GM18499 (cell line): ENCODE measurements around the gene SNX30.
A peak's percentile ranks its signal among the peaks of the same experiment; 100 is the strongest.
"Not testable (repeated sequence)": the region's sequence is repeated elsewhere in the genome, so short reads cannot be mapped to it uniquely, and the experiment has no call there.

ENCODE experiments used
- ATAC-seq: cut with Tn5 transposase; IDR thresholded peaks from one replicate; pipeline ENCODE4 v1.9.1; 2021; ENCODE audit warnings: moderate number of reproducible peaks; ENCODE audit not compliant: insufficient read depth, unreplicated experiment

The SNX30 gene, protein sequence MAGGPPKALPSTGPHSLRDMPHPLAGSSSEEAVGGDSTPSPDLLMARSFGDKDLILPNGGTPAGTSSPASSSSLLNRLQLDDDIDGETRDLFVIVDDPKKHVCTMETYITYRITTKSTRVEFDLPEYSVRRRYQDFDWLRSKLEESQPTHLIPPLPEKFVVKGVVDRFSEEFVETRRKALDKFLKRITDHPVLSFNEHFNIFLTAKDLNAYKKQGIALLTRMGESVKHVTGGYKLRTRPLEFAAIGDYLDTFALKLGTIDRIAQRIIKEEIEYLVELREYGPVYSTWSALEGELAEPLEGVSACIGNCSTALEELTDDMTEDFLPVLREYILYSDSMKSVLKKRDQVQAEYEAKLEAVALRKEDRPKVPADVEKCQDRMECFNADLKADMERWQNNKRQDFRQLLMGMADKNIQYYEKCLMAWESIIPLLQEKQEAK

DNA sequence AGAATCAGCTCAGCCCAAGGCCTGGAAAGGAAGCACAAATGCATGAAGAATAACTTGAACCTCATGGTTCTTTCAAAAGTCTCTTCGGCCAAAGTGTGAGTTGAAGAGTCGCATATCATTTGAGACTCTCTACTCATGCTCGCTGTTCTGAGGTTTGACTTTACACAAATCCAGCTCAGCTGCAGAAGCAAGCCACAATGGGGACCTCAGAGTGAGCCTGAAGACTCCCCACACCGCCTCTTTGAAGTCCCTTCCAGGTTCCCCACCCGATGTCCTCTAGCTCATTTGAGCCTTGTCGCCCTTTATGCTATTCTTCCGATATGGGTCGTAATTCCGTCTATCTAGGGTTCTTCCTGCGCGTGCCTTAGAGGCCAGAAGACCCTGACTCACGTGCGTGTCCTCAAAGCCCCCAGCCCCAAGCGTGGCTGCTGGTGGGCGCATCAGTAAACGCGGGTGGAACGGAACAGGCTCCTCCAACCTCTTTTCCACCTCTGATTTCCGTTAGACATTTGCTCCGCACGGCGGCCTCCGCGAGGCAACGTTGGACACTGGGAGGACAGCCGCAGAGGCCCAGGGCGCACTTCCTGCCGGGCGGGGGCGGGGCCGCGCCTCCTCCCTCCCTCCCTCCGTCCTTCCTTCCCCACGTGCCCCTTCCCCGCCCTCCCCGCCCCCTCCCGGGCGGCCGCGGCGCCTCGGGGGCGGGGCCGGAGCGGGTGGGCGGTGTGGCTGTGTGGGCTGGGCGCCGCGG is at the start of gene SNX30:
Gene SNX30 (plus strand): TSS at position 745 of the 748 bp plus-strand sequence. CDS start 242 bp downstream, outside the sequence.
- ATAC-seq, result peak; percentile 35

- no peak for ATAC-seq
These were observed 47.3 kb upstream of the SNX30 start for GRCh38 chr9:112703304-112703703.

DNA sequence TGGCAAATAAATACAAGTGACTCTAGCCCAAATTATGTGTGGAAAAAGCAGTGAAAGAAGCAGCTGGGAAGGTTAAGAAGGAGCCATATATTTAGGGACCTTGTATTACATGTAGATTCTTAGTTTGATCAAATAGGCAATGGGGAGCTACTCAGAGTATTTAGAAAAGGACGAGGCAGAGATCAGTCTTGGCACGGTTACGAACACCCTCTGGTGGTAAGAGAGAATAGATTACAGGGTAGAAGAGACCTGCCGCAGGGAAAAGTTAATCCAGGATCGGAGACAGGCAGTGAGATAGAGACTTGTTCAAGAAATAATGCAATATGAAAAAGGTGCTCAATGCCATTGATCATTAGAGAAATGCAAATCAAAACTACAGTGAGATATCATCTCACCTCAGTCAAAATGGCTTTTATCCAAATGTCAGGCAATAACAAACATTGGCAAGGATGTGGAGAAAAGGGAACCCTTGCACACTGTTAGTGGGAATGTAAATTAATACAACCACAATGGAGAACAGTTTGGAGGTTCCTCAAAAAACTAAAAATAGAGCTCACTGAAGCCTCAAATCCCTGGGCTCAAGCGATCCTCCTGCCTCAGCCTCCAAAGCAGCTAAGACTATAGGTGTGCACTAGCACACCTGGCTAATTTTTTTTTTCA is 44.7 kb upstream of the SNX30 start:
- ATAC-seq, result no peak

DNA sequence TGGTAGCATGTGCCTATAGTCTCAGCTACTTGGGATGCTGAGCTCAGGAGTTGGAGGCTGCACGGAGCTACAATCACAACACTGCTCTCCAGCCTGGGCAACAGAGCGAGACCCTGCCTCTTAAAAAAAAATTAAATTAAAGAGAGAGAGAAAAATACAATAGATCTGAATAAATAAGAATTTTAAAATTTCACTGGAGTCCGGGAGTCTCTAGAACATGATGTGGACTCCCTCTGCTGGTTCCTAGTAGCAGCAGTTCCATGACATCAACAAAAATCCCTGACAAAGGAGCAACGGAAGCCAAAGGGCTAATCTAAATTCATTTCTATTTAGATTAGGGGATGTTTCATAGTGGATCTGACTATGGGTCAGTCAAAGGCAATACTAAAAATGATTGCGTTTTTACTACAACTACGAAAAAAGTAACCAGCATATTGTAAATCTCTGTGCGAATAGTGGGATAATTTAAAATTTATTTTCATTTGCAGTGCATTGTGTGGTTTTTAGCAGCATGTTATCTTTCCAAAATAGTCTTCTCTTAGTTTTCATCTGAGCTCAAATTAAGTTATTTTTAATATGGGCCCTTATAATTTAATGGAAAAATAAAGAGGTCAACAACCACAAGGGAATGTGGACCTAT is 39.4 kb upstream of the SNX30 start:
- ATAC-seq, result no peak

DNA sequence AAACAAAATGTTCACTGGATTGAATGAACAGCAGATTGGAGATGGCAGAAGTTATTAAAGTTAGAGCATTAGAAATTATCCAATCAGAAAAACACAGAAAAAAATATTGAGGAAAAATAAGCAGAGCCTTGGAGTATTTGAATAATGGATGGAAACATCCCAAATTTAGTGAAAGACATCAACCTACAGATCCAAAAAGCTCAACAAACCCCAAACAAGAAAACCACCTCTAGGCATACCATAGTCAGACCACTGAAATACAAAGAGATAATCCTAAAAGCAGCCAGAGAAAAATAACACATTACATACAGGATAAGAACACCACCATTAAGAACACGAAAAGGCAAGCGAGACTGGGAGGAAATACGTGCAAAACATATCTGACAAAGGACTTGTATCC is 37.9 kb upstream of the SNX30 start:
- no peak for ATAC-seq

DNA sequence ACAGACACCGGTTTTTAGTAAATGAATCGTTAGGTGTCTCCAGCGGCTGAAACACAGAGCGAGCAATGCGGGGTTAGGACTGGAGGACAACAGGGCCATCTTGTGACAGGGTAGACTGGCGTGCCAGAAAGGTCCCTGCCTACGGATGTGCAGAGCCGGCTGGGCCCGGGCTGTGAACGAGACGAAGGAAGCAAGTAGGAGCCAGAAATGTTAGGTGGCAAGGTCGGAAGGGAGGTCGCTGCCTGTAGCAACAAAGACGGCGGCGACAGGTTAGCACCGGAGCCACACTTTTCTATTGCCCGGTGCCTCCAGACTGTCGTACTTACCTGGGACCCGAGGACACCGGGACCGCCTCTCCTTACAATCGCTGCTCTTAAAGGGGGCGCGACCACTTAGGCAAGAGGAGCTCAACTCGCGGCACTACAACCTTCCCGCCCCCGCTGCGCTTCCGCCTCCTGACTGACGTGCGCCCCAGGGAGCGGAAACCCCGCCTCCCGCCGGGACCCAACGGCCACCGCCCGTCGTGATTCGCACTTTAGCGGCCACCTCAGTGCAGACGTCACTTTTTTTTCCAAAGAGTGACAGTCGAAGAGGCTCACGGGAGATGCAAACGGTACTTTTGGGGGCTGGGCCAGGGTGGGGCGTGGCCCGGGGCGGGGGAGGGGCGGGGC is 32.8 kb upstream of the SNX30 start, which contains the start of gene INIP:
Gene INIP (minus strand): TSS at position 457 of the 671 bp plus-strand sequence. CDS start 1,632 bp downstream, outside the sequence.
- peak; percentile 64 for ATAC-seq

GRCh38 chr9:112719241-112719691 is 31.3 kb upstream of the SNX30 start:
- no peak for ATAC-seq

- no peak for ATAC-seq
These were observed 30.9 kb upstream of the SNX30 start for GRCh38 chr9:112719696-112720095.

GRCh38 chr9:112720113-112720780 is 30.3 kb upstream of the SNX30 start:
- no peak for ATAC-seq

- ATAC-seq, result not testable (repeated sequence)
These were observed 27.8 kb upstream of the SNX30 start for GRCh38 chr9:112722749-112723148.

- no peak for ATAC-seq
These were observed 24.6 kb upstream of the SNX30 start for GRCh38 chr9:112725961-112726360.

DNA sequence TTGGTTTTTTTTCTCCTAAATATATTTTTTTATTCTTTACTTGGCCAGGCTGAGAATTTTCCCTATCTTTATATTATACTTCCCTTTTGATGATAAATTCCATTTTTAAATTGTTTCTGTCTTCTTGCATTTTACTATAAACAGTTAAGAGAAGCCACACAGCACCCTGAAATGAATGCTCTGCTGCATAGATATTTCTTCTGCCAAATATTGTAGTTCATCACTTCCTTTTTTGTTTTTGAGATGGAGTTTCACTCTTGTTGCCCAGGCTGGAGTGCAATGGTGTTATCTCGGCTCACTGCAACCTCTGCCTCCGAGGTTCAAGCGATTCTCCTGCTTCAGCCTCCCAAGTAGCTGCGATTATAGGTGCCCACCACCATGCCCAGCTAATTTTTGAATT is 24.1 kb upstream of the SNX30 start:
- no peak for ATAC-seq

DNA sequence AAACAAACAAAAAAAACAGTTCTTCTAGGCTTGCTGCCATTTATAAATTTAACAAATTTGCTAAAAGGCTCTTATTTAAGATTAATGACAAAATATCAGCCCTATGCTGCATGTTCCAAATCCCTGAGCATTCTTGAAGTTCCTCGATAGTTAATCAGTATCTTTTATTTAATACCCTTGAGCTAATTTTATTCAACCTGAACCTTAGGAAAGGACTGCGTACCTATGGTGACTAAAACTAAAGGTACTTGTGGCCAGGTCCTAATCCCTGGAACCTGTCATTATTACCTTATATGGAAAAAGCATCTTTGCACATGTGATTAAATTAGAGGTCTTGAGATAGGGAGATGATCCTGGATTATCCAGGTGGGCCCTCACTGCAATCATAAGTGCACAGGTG is 22.2 kb upstream of the SNX30 start:
- no peak for ATAC-seq

GRCh38 chr9:112731971-112732370 is 18.6 kb upstream of the SNX30 start:
- no peak for ATAC-seq

- ATAC-seq, result no peak
These were observed 15.7 kb upstream of the SNX30 start for GRCh38 chr9:112734892-112735291.

GRCh38 chr9:112743216-112743836 is 7.2 kb upstream of the SNX30 start:
- no peak for ATAC-seq

DNA sequence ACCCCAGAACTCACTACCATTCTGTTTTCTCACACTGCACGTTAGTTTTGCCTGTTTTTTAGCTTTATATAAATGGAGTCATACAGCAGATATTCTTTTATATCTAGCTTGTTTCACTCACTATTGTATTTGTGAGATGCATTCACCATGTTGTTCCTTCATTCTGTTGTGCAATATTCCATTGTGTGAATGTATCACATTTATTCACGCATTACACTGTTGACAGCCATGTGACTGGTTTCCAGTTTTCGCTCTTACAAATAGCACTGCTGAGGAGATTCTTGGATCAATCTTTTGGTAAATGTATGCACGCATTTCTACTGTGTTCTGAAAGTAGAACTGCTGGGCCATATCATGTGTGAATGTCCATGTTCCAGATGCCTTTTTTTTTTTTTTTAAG is 6.4 kb upstream of the SNX30 start:
- ATAC-seq, result no peak

DNA sequence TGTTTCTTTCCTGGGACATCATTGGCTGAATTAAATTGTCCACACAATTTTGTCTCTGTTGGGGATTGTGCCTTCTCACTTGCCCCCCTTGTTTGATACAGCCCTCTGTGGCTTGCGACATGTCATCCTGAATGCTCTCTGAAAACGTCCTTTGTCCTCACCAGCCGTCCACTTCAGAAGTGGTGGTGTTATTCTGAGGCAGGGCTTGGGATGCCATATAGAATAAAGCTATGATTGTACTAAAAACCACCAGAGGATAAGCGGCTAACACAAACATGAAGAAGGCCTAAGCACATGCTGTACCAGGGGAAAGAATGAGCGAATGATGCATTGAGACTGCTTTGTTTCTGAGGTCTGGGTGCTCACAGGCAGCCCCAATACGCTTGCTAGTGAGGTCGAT is 3.5 kb upstream of the SNX30 start:
- no peak for ATAC-seq

DNA sequence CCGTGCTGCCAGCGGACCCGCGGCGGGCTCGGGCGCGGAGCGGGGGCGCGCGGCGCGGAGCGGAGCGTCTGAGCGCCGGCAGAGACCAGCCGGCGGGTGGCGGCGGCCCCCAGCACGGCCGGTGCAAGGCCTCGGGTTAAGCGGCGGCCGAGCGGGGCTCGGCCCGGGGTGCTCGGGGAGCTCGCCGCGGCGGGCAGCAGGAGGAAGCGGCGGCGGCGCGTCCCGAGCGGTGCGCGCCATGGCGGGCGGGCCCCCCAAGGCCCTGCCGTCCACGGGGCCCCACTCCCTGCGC is 150 bp downstream of the SNX30 start:
- ATAC-seq, result peak; percentile 25
